NB4 (cell line): ENCODE data around the gene AXL.

Experiments used
- CTCF ChIP-seq: IDR thresholded peaks from one replicate; pipeline ENCODE4 v1.5.1; 2012; ENCODE audit warnings: low read depth, low read length
- MAX ChIP-seq: IDR thresholded peaks from 2 replicates; pipeline ENCODE4 v1.6.1; 2011; ENCODE audit warnings: low read depth, low read length
- MYC ChIP-seq: IDR thresholded peaks from 2 replicates; pipeline ENCODE4 v1.6.1; 2011; ENCODE audit warnings: low read depth, low read length
- POLR2A ChIP-seq: IDR thresholded peaks from 2 replicates; pipeline ENCODE4 v1.6.1; 2011; ENCODE audit warnings: mild to moderate bottlenecking; ENCODE audit not compliant: insufficient read length; ENCODE audit errors: extremely low read depth

- TF ChIP-seq MAX, result no peak
- no peak for TF ChIP-seq CTCF
- TF ChIP-seq POLR2A, result no peak
- no peak for TF ChIP-seq MYC
These were observed 4.9 kb upstream of the AXL start for GRCh38 chr19:41214161-41214560.
